ENCODE data around the gene ADGRL2. TPM values are rescaled to one million over a fixed set of nuclear protein-coding genes. Genes with fewer than 3 reads are reported as not detected.

Gene ADGRL2
- total and polyA plus RNA-seq, 2 donors (not counting 3 experiments of a cell fraction or from before 2014, with no cell fraction given) = 32.7 to 46.1 TPM

- Histone ChIP-seq H4K20me1 (replicated peaks; ENCODE audit: control insufficient read depth, extremely low read depth, insufficient read depth, low read length) (no peaks in the 10 kb centered on the region), H3K9me1 (replicated peaks; ENCODE audit: control insufficient read depth, extremely low read depth, insufficient read depth, low read length) (no peaks in the 10 kb centered on the region), H3K4me3 (replicated peaks in 1 of 3; ENCODE audit: insufficient read depth in 1 of 3, low read depth in 1 of 3, low read length in 3 of 3) (no peak overlapping the region), H3K36me3 (ENCODE audit: control insufficient read depth in 2 of 2, extremely low read depth in 1 of 2, insufficient read depth in 2 of 2, low read length in 2 of 2) (no peaks in the 10 kb centered on the region), H3K4me2 (ENCODE audit: insufficient read depth, low read length) (no peak overlapping the region), H3K9ac (replicated peaks; ENCODE audit: extremely low read depth, insufficient read depth, low read length) (no peak overlapping the region), H2AFZ (ENCODE audit: low read depth, low read length) (no peak overlapping the region), H3K79me2 (ENCODE audit: control insufficient read depth, insufficient read depth, low read length) (no peaks in the 10 kb centered on the region), H3K27ac (ENCODE audit: insufficient read depth, low read depth, low read length) (no peak overlapping the region), H3K27me3 (ENCODE audit: control insufficient read depth in 2 of 2, insufficient read depth in 2 of 2, low read length in 2 of 2) (no peaks in the 10 kb centered on the region), H3K9me3 (replicated peaks; ENCODE audit: control insufficient read depth, insufficient read depth, low read length) (no peaks in the 10 kb centered on the region), H3K4me1 (ENCODE audit: control insufficient read depth, extremely low read depth, insufficient read depth, low read length) (no peaks in the 10 kb centered on the region)
- BruUV-seq (replicated peaks) = no TSS peak
- no peak for DNase-seq (ENCODE audit: low read depth, low spot score)
- dilution Hi-C loops (cut with MboI; ENCODE audit: extremely low pct_ligation_motif_present, low sequenced_read_pairs) = no loop called here
- FAIRE-seq = no peak
- CTCF ChIA-PET = interaction anchor here (0.7 to 1.1 kb wide), 3 partner anchors 13 to 425 kb away, joined by 3 read pairs; no protein-coding TSS in a partner anchor
- POLR2A ChIA-PET = no interaction called here
- intact Hi-C loops (cut with micrococcal nuclease) = no loop called here
- no peak for TF ChIP-seq JUN (IDR thresholded peaks at IDR 0.05; ENCODE audit: borderline replicate concordance, insufficient read depth, insufficient read length, low read depth)
- TF ChIP-seq GATA2 (IDR thresholded peaks at IDR 0.05; ENCODE audit: insufficient read depth, insufficient read length, low read depth, low read length) = no peak
- TF ChIP-seq, protein P1, sequence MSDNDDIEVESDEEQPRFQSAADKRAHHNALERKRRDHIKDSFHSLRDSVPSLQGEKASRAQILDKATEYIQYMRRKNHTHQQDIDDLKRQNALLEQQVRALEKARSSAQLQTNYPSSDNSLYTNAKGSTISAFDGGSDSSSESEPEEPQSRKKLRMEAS (IDR thresholded peaks at IDR 0.05; ENCODE audit: insufficient read depth, insufficient read length) = no peak
- no peak for TF ChIP-seq POLR2AphosphoS5 (IDR thresholded peaks at IDR 0.05; ENCODE audit: insufficient read depth, low read depth, low read length)
- TF ChIP-seq FOS (IDR thresholded peaks at IDR 0.05; ENCODE audit: borderline replicate concordance, insufficient read depth, low read length) = no peak
- no peak for TF ChIP-seq CTCF (IDR thresholded peaks at IDR 0.05; ENCODE audit: extremely low read depth in 1 of 2, insufficient read depth in 1 of 2, low read depth in 1 of 2, low read length in 2 of 2)
- no peak for TF ChIP-seq POLR2A (IDR thresholded peaks at IDR 0.05; ENCODE audit: low read depth, low read length)
- TF ChIP-seq MYC (IDR thresholded peaks at IDR 0.05; ENCODE audit: low read depth, low read length) = no peak
- TF ChIP-seq EZH2 (IDR thresholded peaks at IDR 0.05; ENCODE audit: borderline replicate concordance, low read depth, low read length, severe bottlenecking) = no peak
Observed at GRCh38 chr1:81974883-81975555, 174.3 kb downstream of the ADGRL2 start.
